OCI-LY1 (cell line): ENCODE results near the gene USH1C.

ENCODE experiments used
- CTCF ChIP-seq: fragments of 200-600 bp; sonication (generic), shearing (Covaris generic); IDR thresholded peaks from 2 replicates; pipeline ENCODE4 v1.5.1; 2017; ENCODE audit warnings: mild to moderate bottlenecking, antibody characterized with exemption, low read length, moderate library complexity, mixed read lengths
- EZH2 ChIP-seq: fragments of 200-600 bp; sonication (generic), shearing (Covaris generic); IDR thresholded peaks from 2 replicates; pipeline ENCODE4 v1.8.0; 2017; ENCODE audit warnings: borderline replicate concordance, mixed run types, mild to moderate bottlenecking, antibody characterized with exemption, low read length, moderate library complexity, mixed read lengths

DNA sequence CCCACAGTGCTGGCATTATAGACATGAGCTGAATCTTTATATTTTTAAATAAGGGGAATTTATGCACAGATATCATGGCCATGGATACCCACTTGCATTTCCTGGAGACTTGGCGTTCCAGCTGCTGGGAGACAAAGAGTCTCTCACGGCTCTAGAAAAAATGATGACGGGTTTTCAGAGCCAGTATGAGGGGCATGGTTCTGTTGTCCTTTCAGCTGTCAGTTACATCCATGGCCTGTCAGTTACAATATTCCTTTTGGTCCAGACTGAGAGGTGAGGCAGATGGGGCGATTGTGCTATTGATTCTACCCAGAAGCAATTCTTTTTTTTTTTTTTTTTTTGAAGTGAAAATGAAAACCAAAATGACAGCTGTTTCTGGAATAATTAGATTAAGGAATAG is 29.7 kb downstream of the USH1C start:
- TF ChIP-seq CTCF (no peak), EZH2 (no peak)
